Gastrocnemius medialis (tissue), 4 donors: ENCODE measurements around the gene PPARG. TPM values are rescaled to one million over a fixed set of nuclear protein-coding genes. Genes with fewer than 3 reads are reported as not detected.
"Not testable (repeated sequence)": the region's sequence is repeated elsewhere in the genome, so short reads cannot be mapped to it uniquely, and the experiment has no call there.

Experiments used
- ATAC-seq, 2 donors: fragments of 150-250 bp; one replicate each; pipeline ENCODE4 v1.9.1; 2016
- DNase-seq, 2 donors: peaks; one replicate each; pipeline ENCODE4 v3.0.0-alpha.2; 2019
- H3K27ac ChIP-seq, 4 donors: fragments of 200-600 bp; sonication (generic); 1 replicate in 1 of 4; 2 replicates in 3 of 4; pipeline ENCODE4 v1.5.1; 2016 to 2018; ENCODE audit warnings: mild to moderate bottlenecking in 2 of 4, moderate library complexity in 1 of 4
- H3K27me3 ChIP-seq, 3 donors: fragments of 200-600 bp; sonication (generic) in 2 of 3; 1 replicate in 1 of 3; 2 replicates in 2 of 3; pipeline versions ENCODE4 v1.5.1 to v1.6.0; 2016 to 2019; ENCODE audit warnings: mild to moderate bottlenecking in 1 of 3, moderate library complexity in 1 of 3
- H3K36me3 ChIP-seq, 2 donors: fragments of 200-600 bp; sonication (generic) in 1 of 2; one replicate each; pipeline ENCODE4 v1.5.1; 2017 to 2018
- H3K4me1 ChIP-seq, 2 donors: fragments of 200-600 bp; sonication (generic) in 1 of 2; one replicate each; pipeline ENCODE4 v1.5.1; 2016 to 2017; ENCODE audit warnings: mild to moderate bottlenecking in 2 of 2
- H3K4me3 ChIP-seq, 4 donors: fragments of 200-600 bp; sonication (generic) in 3 of 4; 1 replicate in 1 of 4; 2 replicates in 3 of 4; pipeline ENCODE4 v1.5.1; 2016 to 2019; ENCODE audit warnings: mild to moderate bottlenecking in 2 of 4
- H3K9me3 ChIP-seq, 3 donors: fragments of 200-600 bp; sonication (generic) in 2 of 3; 1 replicate in 1 of 3; 2 replicates in 2 of 3; pipeline ENCODE4 v1.5.1; 2016 to 2019
- POLR2A ChIP-seq, 2 donors: fragments of 450-650 bp; IDR thresholded peaks; one replicate each; pipeline ENCODE4 v1.6.1; 2017; ENCODE audit warnings: antibody characterized with exemption in 2 of 2, mild to moderate bottlenecking in 2 of 2, moderate library complexity in 2 of 2
- in situ Hi-C, 4 donors: fragments of 200-750 bp; cut with MboI; loops; one replicate each; pipeline versions ENCODE4 v1.15.0 to v1.8.0; 2017; ENCODE audit warnings: low sequenced_read_pairs in 4 of 4
- intact Hi-C: fragments of 100-400 bp; cut with DNase I; formaldehyde crosslinking; loops from one replicate; pipeline ENCODE4 v1.15.1; 2023; ENCODE audit warnings: low total_unique reads
- total RNA-seq, 4 donors: library from RNA; depleted of rRNA; stranded (reverse); fragments of >200 nt; gene quantifications; one replicate each; pipeline versions ENCODE4 v1.1.0 to v1.2.3, GENCODE V29; 2016
- TF ChIP-seq, protein P1 (sequence below), 5 experiments: fragments of 450-650 bp in 3 of 5; fragments of 200-600 bp in 2 of 5; sonication (generic) in 2 of 5; IDR thresholded peaks in 4 of 5; conservative IDR thresholded peaks in 1 of 5; 1 replicate in 4 of 5; 2 replicates in 1 of 5; pipeline ENCODE4 v1.5.1; 2016 to 2019; ENCODE audit warnings: antibody characterized with exemption in 5 of 5, mild to moderate bottlenecking in 3 of 5, moderate library complexity in 3 of 5

PPARG gene
- total RNA-seq, 4 donors from 2014 or later, result 4.9 to 10.6 (median 8.5) TPM

DNA sequence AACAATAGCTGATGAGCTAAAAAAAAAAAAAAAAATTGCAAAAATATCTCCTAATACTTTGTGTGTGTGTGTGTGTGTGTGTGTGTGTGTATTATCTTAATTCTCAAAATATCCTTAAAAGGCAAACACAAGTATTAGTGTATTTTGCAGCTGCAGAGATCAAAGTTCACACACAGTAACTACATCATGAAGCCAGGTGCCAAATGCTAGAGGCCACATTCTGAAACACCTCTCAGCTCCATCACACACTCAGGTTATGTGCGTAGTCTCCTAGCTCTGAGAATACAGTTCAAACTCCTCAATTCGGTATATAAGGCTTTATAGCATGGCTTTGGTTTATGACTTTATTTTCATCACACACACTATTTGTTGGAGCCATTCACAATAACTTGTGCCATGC is 33.5 kb upstream of the PPARG start:
- DNase-seq, result no peak
- no peaks in the 10 kb centered on the region for H3K9me3 ChIP-seq
- no peaks in the 10 kb centered on the region for H3K27me3 ChIP-seq
- in situ Hi-C loops (no loop called here), intact Hi-C loops (no loop called here)
- no peak overlapping the region for H3K4me3 ChIP-seq
- no peaks in the 10 kb centered on the region for H3K36me3 ChIP-seq
- ATAC-seq, result no peak
- no peaks in the 10 kb centered on the region for H3K4me1 ChIP-seq
- TF ChIP-seq, protein P1, sequence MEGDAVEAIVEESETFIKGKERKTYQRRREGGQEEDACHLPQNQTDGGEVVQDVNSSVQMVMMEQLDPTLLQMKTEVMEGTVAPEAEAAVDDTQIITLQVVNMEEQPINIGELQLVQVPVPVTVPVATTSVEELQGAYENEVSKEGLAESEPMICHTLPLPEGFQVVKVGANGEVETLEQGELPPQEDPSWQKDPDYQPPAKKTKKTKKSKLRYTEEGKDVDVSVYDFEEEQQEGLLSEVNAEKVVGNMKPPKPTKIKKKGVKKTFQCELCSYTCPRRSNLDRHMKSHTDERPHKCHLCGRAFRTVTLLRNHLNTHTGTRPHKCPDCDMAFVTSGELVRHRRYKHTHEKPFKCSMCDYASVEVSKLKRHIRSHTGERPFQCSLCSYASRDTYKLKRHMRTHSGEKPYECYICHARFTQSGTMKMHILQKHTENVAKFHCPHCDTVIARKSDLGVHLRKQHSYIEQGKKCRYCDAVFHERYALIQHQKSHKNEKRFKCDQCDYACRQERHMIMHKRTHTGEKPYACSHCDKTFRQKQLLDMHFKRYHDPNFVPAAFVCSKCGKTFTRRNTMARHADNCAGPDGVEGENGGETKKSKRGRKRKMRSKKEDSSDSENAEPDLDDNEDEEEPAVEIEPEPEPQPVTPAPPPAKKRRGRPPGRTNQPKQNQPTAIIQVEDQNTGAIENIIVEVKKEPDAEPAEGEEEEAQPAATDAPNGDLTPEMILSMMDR (IDR thresholded peaks at IDR 0.05 in 4 of 5, conservative IDR thresholded peaks at IDR 0.05 in 1 of 5), result no peak
- TF ChIP-seq POLR2A (IDR thresholded peaks at IDR 0.05), result no peak
- no peak overlapping the region for H3K27ac ChIP-seq

DNA sequence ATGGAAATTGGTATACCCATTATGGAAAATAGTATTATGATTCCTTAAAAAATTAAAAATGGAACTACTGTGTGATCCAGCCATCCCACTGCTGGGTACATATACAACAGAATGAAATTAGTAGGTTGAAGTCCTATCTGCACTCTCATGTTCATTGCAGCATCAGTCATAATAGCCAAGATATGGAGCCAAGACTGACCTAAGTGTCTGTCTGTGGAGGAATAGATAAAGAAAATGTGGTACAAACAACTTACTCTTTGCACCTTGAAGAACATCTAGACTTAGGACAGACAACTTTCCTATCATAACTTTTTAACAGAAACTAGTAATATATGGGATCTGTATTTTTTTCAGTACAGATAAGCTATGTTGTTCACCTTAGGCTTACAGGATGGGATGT is 30.0 kb upstream of the PPARG start:
- Histone ChIP-seq H3K36me3 (no peaks in the 10 kb centered on the region), H3K4me1 (no peaks in the 10 kb centered on the region), H3K9me3 (no peaks in the 10 kb centered on the region), H3K27me3 (no peaks in the 10 kb centered on the region), H3K4me3 (no peak overlapping the region), H3K27ac (no peak overlapping the region)
- intact Hi-C loops, result no loop called here
- in situ Hi-C loops, result no loop called here
- no peak for DNase-seq
- TF ChIP-seq, protein P1 (IDR thresholded peaks at IDR 0.05 in 4 of 5, conservative IDR thresholded peaks at IDR 0.05 in 1 of 5), result no peak
- TF ChIP-seq POLR2A (IDR thresholded peaks at IDR 0.05), result no peak
- no peak for ATAC-seq

DNA sequence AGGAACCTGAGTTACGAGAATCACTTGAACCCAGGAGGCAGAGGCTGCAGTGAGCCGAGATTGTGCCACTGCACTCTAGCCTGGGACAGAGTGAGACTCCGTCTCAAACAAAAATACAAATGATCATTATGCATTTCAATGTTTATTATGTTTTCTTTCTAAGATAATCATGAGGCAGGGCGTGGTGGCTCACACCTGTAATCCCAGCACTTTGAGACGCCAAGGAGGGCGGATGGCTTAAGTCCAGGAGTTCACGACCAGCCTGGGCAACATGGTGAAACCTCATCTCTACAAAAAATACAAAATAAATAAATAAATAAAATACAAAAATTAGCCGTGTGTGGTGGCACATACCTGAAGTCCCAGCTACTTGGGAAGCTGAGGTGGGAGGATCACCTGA is 26.7 kb upstream of the PPARG start:
- ATAC-seq, H3K27ac ChIP-seq, H3K36me3 ChIP-seq, H3K9me3 ChIP-seq, intact Hi-C loops, H3K4me1 ChIP-seq, H3K27me3 ChIP-seq, H3K4me3 ChIP-seq, in situ Hi-C loops, DNase-seq: not testable (repeated sequence)

DNA sequence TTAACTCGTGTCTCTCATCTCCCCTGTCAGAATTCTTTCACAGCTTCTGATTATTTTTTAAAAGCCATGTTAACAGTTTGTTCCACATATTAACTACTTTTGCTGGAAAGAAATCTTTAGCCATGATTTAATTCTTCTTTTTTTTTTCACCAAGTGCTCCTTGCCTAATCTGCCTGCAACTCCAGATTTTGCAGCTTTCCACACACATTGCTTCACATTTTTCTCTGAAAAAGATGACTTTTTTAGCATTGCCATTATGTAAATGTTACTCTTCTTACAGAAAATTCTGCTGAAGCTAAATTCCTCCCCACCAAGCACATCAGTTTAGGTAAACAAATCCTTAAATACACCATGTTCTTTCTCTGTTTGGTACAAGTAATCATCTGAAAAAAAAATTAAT is 23.4 kb upstream of the PPARG start:
- in situ Hi-C loops, result no loop called here
- Histone ChIP-seq H3K4me3 (no peak overlapping the region), H3K27ac (peak overlapping the region in 2 of 4 donors; percentile 38 to 51), H3K9me3 (no peaks in the 10 kb centered on the region), H3K36me3 (no peaks in the 10 kb centered on the region), H3K4me1 (peaks cover 0 to 4% of the 10 kb centered on the region in 2 donors), H3K27me3 (no peaks in the 10 kb centered on the region)
- TF ChIP-seq, protein P1 (IDR thresholded peaks at IDR 0.05 in 4 of 5, conservative IDR thresholded peaks at IDR 0.05 in 1 of 5), result no peak
- TF ChIP-seq POLR2A (IDR thresholded peaks at IDR 0.05), result no peak
- ATAC-seq (no peak), DNase-seq (no peak)
- intact Hi-C loops, result no loop called here

DNA sequence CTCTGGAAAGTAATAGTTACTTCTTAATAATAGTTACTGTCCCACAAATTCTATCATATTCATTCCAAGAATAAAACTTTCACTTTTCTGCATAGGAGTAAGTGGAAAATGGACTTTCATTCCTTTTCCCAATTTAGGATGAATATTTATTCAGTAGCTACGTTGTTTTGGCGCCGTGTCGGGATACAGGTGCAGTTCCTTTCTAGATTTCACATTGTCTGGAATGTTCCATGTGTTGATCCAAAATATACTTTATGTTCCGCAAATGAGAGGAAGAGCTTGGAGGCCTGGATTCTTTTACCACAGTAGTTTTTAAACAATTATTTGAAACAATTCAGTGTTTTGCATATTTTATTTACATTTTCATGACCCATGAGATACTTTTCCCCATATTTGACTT is 22.8 kb upstream of the PPARG start:
- Histone ChIP-seq H3K4me1 (peaks cover 0 to 4% of the 10 kb centered on the region in 2 donors), H3K9me3 (no peaks in the 10 kb centered on the region), H3K36me3 (no peaks in the 10 kb centered on the region), H3K27ac (peak overlapping the region in 2 of 4 donors; percentile 38 to 51), H3K27me3 (no peaks in the 10 kb centered on the region), H3K4me3 (no peak overlapping the region)
- TF ChIP-seq POLR2A (IDR thresholded peaks at IDR 0.05), result no peak
- TF ChIP-seq, protein P1 (IDR thresholded peaks at IDR 0.05 in 4 of 5, conservative IDR thresholded peaks at IDR 0.05 in 1 of 5), result no peak
- in situ Hi-C loops (no loop called here), intact Hi-C loops (no loop called here)
- ATAC-seq (no peak), DNase-seq (no peak)
